Vagina (tissue), 2 donors: Measurements from ENCODE around the gene IFT81. TPM values are rescaled to one million over a fixed set of nuclear protein-coding genes. Genes with fewer than 3 reads are reported as not detected.
"Not testable (repeated sequence)": the region's sequence is repeated elsewhere in the genome, so short reads cannot be mapped to it uniquely, and the experiment has no call there.

Experiments
- DNase-seq, 2 donors: peaks; one replicate each; pipeline ENCODE4 v3.0.0-alpha.2; 2017; ENCODE audit errors: extremely low spot score in 2 of 2
- H3K27ac ChIP-seq: fragments of 200-600 bp; sonication (generic); one replicate; pipeline ENCODE4 v1.5.1; 2019
- H3K27me3 ChIP-seq: fragments of 200-600 bp; sonication (generic); one replicate; pipeline ENCODE4 v1.5.1; 2019
- H3K36me3 ChIP-seq, 2 donors: fragments of 200-600 bp; sonication (generic); one replicate each; pipeline ENCODE4 v1.5.1; 2017 to 2019
- H3K4me1 ChIP-seq: fragments of 200-600 bp; sonication (generic); one replicate; pipeline ENCODE4 v1.5.1; 2019
- H3K4me3 ChIP-seq, 2 donors: fragments of 200-600 bp; sonication (generic); 1 replicate in 1 of 2; 2 replicates in 1 of 2; pipeline ENCODE4 v1.5.1; 2016 to 2019
- H3K9me3 ChIP-seq: fragments of 200-600 bp; sonication (generic); one replicate; pipeline ENCODE4 v1.5.1; 2019
- POLR2A ChIP-seq, 2 donors: fragments of 450-650 bp; IDR thresholded peaks; one replicate each; pipeline ENCODE4 v1.6.1; 2017; ENCODE audit warnings: antibody characterized with exemption in 2 of 2, mild to moderate bottlenecking in 2 of 2, moderate library complexity in 2 of 2
- POLR2AphosphoS5 ChIP-seq, 2 donors: sonication (generic); formaldehyde crosslinking; IDR thresholded peaks; one replicate each; pipeline ENCODE4 v1.9.0; 2017; ENCODE audit warnings: antibody characterized with exemption in 2 of 2, mild to moderate bottlenecking in 2 of 2, low read depth in 1 of 2; ENCODE audit not compliant: insufficient read depth in 1 of 2
- intact Hi-C: fragments of 100-400 bp; cut with DNase I; formaldehyde crosslinking; loops from one replicate; pipeline ENCODE4 v1.15.1; 2023
- total RNA-seq: library from RNA; depleted of rRNA; stranded (reverse); fragments of >200 nt; gene quantifications from one replicate; pipeline ENCODE4 v1.2.3, GENCODE V29; 2016
- TF ChIP-seq, protein P1 (sequence below), 3 experiments: fragments of 450-650 bp in 2 of 3; fragments of 200-600 bp in 1 of 3; sonication (generic) in 1 of 3; IDR thresholded peaks; one replicate each; pipeline ENCODE4 v1.5.1; 2017 to 2019; ENCODE audit warnings: antibody characterized with exemption in 3 of 3, mild to moderate bottlenecking in 2 of 3, moderate library complexity in 2 of 3

Gene IFT81
- total RNA-seq, 1 donor from 2014 or later, result 18.2 TPM

DNA sequence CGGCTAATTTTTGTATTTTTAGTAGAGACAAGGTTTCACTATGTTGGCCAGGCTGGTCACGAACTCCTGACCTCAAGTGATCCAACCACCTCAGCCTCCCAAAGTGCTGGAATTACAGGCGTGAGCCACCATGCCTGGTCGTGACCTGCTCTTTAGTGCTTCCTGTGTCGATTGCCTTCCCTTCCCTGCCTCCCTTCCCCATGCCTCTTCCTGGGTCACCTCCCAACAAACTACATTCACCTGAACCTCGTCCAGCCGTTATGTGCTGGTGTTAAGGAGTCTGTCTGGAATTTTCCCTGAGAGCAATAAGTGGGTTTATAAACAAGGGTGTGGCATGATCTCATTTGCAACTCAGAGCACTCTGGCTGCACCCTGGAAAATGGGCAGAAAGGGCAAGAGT is 43.7 kb upstream of the IFT81 start:
- no peak overlapping the region for H3K27ac ChIP-seq
- no peak for TF ChIP-seq POLR2AphosphoS5 (IDR thresholded peaks at IDR 0.05; ENCODE audit: insufficient read depth in 1 of 2, low read depth in 1 of 2)
- TF ChIP-seq, protein P1, sequence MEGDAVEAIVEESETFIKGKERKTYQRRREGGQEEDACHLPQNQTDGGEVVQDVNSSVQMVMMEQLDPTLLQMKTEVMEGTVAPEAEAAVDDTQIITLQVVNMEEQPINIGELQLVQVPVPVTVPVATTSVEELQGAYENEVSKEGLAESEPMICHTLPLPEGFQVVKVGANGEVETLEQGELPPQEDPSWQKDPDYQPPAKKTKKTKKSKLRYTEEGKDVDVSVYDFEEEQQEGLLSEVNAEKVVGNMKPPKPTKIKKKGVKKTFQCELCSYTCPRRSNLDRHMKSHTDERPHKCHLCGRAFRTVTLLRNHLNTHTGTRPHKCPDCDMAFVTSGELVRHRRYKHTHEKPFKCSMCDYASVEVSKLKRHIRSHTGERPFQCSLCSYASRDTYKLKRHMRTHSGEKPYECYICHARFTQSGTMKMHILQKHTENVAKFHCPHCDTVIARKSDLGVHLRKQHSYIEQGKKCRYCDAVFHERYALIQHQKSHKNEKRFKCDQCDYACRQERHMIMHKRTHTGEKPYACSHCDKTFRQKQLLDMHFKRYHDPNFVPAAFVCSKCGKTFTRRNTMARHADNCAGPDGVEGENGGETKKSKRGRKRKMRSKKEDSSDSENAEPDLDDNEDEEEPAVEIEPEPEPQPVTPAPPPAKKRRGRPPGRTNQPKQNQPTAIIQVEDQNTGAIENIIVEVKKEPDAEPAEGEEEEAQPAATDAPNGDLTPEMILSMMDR (IDR thresholded peaks at IDR 0.05), result no peak
- no peak for TF ChIP-seq POLR2A (IDR thresholded peaks at IDR 0.05)

DNA sequence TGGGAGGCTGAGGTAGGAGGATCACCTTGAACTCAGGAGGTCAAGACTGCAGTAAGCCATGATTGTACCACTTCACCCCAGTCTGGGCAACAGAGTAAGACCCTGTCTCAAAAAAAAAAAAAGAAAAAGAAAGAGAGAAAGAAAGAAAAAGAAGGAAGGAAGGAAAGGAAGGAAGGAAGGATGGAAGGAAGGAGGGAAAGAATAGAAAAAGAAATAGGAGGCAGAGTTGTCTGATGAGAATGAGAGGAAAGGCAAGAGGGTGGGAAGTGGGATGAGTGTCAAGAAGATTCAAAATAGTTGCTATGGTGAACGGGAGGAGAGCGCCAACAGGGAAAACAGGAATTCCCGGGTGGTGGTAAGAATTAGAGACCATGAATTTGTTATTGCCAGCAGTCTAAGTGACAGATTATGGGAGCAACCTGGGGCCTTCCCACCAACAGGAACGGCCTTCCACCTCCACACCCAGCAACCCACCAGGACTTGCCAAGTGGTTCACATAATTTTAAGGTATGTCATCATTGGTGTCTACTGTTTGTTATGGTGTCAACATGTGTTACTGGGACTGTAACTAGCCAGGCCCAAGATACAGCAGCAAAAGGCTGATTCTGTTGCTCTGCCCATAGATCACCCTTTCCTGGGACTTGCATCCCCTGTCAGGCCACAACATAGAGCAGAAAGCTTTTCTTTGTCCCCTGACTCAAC is 39.7 kb upstream of the IFT81 start:
- no peaks in the 10 kb centered on the region for H3K27me3 ChIP-seq
- no peaks in the 10 kb centered on the region for H3K4me1 ChIP-seq
- intact Hi-C loops, result no loop called here
- no peak for DNase-seq
- H3K36me3 ChIP-seq, result no peaks in the 10 kb centered on the region
- no peak overlapping the region for H3K27ac ChIP-seq
- TF ChIP-seq POLR2A (IDR thresholded peaks at IDR 0.05), result no peak
- TF ChIP-seq POLR2AphosphoS5 (IDR thresholded peaks at IDR 0.05; ENCODE audit: insufficient read depth in 1 of 2, low read depth in 1 of 2), result no peak
- TF ChIP-seq, protein P1 (IDR thresholded peaks at IDR 0.05), result no peak
- no peak overlapping the region for H3K4me3 ChIP-seq
- H3K9me3 ChIP-seq, result no peaks in the 10 kb centered on the region

More for the DNA sequence above, 43.7 kb upstream of the IFT81 start:
- Histone ChIP-seq H3K36me3 (no peaks in the 10 kb centered on the region), H3K27me3 (no peaks in the 10 kb centered on the region), H3K9me3 (no peaks in the 10 kb centered on the region), H3K4me3 (no peak overlapping the region), H3K4me1 (no peaks in the 10 kb centered on the region)
- no peak for DNase-seq
- intact Hi-C loops, result no loop called here

DNA sequence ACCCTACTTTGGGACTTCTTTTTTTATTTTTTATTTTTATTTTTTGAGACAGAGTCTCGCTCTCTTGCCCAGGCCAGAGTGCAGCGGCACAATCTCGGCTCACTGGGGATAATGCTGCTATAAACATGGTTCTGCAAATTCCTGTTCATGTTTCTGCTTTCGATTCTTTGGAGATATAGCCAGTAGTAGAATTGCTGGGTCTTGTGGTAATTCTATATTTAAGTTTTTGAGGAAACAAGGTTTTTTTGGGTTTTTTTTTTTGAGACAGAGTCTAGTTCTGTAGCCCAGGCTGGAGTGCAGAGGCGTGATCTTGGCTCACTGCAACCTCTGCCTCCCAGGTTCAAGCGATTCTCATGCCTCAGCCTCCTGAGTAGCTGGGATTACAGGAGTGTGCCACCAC is 35.9 kb upstream of the IFT81 start:
- H3K27me3 ChIP-seq, H3K4me3 ChIP-seq, H3K27ac ChIP-seq, intact Hi-C loops, DNase-seq, H3K36me3 ChIP-seq, H3K4me1 ChIP-seq, H3K9me3 ChIP-seq: not testable (repeated sequence)

DNA sequence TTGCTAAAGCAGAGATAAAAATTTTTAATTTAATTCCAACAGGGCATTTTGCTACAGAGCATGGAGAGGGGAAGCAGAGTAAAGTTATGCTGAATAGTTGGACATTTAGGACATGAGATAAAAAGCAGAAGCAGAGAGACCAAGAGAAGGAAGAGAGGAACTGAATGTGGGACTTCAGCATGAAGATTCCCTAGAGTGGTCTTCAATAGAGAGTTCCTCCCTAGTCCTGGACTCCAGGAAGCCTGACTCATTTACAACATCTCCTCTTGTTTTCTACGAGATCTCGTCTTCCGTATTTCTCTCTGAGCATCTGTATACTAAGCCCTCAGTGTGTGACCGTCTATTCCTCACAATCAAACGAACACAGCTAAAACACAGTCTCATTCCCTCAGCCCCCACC is 35.2 kb upstream of the IFT81 start:
- no peak for TF ChIP-seq POLR2A (IDR thresholded peaks at IDR 0.05)
- TF ChIP-seq POLR2AphosphoS5 (IDR thresholded peaks at IDR 0.05; ENCODE audit: insufficient read depth in 1 of 2, low read depth in 1 of 2), result no peak
- TF ChIP-seq, protein P1 (IDR thresholded peaks at IDR 0.05), result no peak
- H3K9me3 ChIP-seq, result no peaks in the 10 kb centered on the region
- no peak overlapping the region for H3K4me3 ChIP-seq
- no peaks in the 10 kb centered on the region for H3K36me3 ChIP-seq
- no peaks in the 10 kb centered on the region for H3K4me1 ChIP-seq
- no peak overlapping the region for H3K27ac ChIP-seq
- H3K27me3 ChIP-seq, result no peaks in the 10 kb centered on the region
- DNase-seq, result no peak
- intact Hi-C loops, result no loop called here

DNA sequence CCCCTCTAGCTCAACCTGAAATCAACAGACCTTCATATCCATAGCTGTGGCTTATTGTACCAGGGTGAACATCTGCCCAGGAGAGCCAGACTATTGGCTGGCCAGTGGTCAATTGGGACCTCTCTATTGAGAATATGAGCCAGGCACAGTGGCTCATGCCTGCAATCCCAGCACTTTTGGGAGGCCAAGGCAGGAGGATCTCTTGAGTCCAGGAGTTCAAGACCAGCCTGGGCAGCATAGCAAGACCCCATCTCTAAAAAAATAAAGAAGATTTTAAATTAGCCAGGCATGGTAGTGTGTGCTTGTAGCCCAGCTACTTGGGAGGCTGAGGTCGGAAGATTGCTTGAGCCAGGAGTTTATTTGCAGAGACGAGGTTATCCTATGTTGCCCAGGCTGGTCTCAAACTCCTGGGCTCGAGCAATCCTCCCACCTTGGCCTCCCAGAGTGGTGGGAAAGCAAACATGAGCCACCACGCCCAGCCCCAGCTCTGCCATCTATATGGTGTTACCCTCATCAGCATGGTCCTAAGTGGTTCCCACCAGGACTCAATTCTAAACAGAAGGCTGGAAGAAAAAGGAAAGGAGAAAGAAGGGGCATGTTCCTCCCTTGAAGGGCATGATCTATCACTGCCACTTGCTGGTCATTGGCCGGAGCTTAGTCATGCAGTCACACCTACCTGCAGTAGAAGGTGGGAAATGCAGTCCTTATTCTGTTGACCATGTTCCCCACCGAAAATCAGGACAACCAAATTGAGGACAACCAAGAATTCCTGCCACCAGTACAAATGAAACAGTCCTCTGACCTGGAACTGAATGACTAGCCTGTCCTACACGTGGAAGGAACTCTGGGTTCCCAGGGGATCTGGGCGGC is 33.7 kb upstream of the IFT81 start:
- Histone ChIP-seq H3K27me3 (no peaks in the 10 kb centered on the region), H3K4me1 (no peaks in the 10 kb centered on the region), H3K4me3 (no peak overlapping the region), H3K36me3 (no peaks in the 10 kb centered on the region), H3K9me3 (no peaks in the 10 kb centered on the region), H3K27ac (no peak overlapping the region)
- DNase-seq, result no peak
- TF ChIP-seq POLR2A (IDR thresholded peaks at IDR 0.05) (no peak), POLR2AphosphoS5 (IDR thresholded peaks at IDR 0.05; ENCODE audit: insufficient read depth in 1 of 2, low read depth in 1 of 2) (no peak)
- TF ChIP-seq, protein P1 (IDR thresholded peaks at IDR 0.05), result no peak
- intact Hi-C loops, result no loop called here
